GM19397 (cell line): ENCODE results near the gene PLA2G4A.
"Not testable (repeated sequence)": the region's sequence is repeated elsewhere in the genome, so short reads cannot be mapped to it uniquely, and the experiment has no call there.

Experiments used
- ATAC-seq: cut with Tn5 transposase; IDR thresholded peaks from one replicate; pipeline ENCODE4 v1.9.1; 2021; ENCODE audit warnings: mild to moderate bottlenecking, moderate library complexity; ENCODE audit not compliant: unreplicated experiment

PLA2G4A gene

DNA sequence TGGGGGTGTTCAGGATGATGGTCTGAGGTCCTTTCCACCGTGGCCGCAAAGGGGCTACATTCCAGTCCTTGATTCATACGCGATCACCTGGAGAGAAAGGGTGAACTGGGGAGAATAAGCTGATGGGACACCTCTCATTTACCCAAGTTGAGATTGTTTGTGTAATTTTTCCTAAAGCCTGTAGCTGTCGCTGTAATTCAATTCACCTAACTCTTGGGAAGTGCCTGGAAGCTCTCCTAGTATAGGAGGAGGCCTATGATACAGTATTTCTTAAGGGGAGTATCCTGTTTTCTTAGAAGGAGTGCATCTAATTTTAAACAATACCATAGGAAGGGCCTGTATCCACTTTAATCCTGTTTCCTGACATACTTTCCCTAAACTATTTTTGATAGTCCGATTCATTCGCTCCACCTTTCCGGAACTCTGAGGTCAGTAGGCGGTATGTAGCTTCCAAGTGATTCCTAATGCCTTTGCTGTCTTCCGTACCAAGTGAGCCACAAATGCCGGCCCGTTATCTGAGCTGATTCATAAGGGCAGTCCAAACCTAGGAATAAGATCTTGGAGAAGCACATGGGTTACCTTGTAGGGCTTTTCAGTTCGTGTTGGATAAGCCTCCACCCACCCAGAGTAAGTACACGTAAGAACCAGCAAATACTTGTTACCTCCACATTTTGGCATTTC is 88.5 kb downstream of the PLA2G4A start:
- ATAC-seq = not testable (repeated sequence)

DNA sequence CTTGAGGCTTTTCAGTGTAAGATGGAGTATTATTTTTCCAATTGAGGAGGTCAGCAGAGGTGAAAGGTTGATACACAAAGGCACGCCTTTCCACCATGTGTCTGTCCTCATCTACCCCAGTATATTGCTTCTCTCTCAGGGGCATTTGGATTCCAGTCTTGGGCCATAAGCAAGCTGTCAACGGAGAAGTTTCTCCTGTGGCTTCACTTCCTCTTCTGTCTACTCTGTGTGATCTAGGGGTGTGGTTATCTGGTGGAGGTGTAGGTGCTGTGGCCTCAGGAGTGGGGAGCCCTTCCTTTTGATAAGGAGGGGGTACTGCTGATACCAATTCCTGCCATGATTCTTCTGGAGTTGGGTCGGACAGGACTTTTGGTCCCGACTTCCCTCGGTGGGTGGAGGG is 92.6 kb downstream of the PLA2G4A start:
- ATAC-seq = not testable (repeated sequence)

DNA sequence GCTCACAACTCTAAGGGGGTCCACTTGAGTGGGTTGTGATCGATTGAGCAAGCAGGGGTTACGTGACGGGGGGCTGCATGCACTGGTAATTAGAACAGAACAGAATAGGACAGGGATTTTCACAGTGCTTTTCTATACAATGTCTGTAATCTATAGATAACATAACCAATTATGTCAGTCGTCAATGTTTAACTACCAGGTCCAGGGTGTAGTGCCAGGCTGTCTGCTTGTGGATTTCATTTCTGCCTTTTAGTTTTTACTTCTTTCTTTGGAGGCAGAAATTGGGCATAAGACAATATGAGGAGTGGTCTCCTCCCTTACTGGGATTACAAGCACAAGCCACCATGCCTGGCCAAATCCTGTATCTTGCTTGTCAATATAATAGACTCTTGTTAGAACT is 94.1 kb downstream of the PLA2G4A start:
- ATAC-seq = not testable (repeated sequence)

DNA sequence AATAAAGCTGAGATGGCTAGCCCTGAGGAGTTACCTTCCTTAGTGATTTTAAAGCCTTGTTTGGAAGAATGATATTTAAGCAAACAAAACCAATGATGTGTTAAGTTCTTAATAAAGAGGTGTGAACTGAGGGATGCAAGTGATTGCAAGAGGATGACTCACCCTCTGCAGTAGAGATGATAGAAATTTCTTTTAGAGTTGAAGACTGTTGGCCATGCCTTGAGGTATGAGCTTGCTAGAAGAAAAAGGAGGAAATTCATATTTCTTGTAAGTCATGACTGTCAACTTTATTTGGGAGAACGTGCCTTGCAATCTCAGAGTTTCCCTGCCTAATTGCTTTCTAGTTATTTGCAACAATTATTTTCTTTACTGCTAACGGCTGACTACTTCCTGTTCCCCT is 94.7 kb downstream of the PLA2G4A start:
- ATAC-seq = no peak

DNA sequence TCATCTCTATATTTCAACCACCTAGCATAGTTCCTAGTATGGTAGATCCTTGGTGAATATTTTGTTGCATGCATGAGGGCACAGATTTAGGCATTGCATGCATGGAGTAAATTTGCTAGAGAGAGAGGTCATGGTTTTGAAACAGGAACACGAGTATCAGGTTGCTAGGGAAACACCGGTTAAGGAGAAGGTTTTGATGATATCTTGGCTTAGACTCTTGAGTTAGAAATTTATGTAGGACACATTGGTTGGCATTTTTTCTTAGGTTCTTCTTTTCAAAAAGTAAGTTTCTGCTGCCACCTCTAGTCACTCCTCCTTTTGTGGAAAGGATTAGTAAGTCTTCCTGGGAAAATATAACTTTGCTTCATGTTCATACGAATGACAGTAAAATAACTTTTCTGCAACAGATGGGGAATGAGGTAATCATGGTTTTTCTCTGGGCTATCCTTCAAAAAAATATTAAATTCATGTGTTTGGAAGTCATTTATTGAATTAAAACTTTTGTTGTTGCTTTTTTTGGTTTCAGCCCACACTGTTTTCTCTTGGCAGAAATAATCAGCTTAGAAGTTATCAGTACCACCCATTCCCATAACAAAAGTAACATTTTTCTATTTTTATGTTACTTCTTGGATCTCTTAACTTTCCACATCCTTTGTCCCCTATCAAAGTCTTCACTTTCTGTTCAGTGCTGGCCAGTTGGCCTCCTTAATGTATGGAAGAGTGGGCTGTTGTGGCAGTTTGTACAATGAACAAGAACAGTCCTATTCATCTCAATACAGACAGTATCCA is 97.3 kb downstream of the PLA2G4A start:
- ATAC-seq = no peak

DNA sequence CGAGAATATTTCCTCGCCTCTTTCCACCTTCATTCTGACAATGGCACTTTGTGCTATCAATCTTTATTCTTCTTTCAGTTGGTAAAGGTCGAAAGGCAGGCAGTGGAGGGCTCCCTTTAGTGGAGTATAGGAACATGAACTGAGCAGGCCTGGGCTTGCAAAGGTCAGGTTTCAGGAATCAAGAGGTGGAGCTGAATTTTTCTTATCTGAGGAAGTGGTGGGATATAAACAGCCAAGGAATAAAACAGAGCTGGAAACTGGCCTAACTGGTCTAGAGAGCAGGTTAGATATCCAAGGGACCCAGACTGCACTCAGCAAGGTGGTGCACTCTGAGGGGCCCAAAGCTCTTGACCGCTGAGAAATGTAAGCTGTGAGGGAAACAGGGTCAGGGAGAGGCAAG is 99.1 kb downstream of the PLA2G4A start:
- no peak for ATAC-seq

DNA sequence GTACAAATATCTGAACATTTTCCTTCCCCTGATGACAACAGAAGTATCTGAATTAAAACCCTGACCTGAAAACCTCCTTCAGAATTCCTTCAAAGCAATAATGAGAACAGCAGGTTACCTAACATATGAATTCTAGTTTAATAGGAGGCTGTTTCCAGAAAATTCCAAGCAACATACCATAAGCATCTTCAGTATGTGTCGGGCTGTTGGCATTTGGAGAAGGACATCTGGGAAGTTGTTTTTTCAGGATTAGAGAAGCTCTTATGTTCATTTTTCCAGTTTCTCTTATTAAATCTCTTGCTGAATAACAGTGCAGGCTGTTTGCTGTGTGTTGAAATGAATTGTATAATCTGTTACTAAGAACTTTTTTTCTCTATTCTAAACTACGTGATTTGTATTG is 101.5 kb downstream of the PLA2G4A start:
- ATAC-seq = no peak

DNA sequence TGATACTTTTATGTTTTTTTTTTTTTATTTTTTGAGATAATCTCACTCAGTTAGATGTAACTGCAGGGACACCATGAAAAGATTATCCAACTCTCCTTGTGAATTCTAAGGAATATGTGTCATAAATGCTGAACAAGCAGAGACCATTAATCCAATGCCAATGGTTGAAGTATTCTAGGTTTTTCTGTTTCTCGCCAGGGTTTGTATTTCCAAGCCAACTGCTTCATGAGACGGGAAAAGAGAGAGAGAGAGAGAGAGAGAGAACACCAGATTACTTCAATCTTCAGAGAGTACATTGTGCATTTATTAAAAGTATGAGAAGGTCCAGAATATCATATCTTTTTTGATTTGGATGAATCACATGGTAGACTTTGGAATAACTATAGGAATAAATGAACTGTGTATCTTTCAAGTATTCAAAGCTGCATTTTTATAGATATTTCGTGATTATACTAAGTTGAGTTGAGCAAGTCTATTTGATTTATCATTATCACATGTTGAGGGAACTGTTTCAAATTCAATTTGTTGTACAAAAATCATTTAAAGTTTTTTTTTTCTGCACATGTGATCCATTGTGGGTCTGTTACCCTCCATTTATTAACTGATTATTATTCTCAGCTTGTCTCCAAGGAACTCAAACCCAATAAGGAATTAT is 108.4 kb downstream of the PLA2G4A start:
- ATAC-seq = no peak

DNA sequence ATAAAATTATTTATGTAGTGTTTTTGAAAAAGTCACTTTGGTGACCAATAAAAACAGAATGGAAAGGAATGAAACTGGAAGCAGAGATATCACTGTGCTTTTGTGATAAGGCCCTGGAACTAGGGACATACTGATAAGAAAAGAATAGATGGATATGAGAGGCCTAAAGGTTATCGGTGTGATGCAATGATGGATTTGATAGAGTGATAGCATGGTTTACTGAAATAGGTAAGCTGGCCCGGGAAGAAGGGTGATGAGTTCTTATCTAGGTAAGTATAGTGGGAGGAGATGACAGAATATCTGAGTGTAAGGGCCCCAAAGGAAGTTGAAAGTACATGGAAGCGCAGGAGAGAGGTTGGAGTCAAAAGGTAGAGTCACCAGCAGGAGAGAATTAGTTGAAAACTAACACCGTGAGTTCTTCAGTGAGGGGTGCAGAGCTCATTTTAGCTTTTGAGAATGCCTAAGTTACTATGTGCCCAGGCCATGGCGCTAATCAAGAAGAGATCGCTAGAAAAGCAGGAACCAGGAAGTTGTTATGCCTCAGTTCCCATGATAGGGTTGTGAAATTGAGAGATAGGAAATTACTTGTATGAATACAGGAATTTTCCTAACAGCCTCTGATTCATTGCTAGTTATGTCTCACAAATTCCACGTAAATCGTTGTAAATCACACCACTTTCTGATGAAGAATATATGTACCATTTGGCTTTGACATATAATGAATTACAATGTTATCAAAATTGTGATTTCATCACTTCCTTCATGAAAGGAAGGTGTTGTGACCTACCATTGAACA is 115.3 kb downstream of the PLA2G4A start:
- ATAC-seq = no peak

DNA sequence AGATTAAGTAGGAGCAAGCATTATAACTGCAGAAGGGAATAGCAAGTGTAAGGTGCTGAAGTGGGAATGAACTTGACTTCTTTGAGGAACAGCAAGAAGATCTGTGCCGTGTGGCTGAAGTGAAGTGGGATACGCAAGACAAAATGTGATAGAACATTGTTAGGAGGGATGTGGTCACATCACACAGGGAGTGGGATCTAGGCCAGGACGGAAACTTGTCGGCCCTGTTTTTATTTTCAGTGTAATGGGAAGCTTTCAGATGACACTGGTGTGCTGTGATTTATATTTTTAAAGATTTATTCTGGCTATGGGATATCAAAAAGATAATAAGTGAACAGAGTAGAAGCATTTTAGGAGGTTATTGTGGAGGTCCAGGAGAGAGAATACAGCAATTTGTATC is 116.4 kb downstream of the PLA2G4A start:
- ATAC-seq = no peak

DNA sequence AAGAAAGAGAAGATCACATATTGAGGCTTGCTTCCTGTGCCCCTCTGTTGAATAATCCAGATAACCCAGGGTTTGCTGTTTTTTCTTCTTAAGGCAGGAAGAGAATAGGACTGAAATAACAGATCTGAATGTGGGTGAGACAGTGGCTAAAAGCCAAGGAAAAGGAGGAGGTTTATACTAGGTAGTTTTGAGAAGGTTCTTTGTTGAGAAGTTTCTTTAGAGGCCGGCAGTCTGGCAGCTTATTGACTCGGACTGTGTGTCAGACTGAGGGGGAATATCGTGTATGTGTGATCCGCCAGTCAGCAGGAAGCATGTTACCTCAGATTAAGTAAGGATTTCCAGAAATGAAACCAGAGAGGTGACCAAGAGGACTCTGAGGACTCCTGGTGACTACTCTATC is 119.8 kb downstream of the PLA2G4A start:
- ATAC-seq = no peak

DNA sequence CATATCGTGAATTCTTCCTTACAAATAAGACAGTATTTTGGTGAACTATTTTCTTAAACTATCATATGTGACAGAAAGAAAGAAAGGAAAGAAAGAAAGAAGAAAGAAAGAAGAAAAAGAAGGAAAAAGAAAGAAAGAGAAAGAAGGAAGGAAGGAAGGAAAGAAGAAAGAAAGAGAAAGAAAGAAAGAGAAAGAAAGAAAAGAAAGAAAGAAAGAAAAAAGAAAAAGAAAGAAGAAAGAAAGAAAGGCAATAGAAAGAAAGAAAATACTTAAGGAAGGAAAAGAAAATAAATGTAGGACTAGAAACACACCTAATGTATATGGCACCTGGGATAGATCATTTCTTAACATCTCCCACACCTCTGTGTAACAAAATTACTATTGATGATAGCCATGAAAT is 120.4 kb downstream of the PLA2G4A start:
- no peak for ATAC-seq

DNA sequence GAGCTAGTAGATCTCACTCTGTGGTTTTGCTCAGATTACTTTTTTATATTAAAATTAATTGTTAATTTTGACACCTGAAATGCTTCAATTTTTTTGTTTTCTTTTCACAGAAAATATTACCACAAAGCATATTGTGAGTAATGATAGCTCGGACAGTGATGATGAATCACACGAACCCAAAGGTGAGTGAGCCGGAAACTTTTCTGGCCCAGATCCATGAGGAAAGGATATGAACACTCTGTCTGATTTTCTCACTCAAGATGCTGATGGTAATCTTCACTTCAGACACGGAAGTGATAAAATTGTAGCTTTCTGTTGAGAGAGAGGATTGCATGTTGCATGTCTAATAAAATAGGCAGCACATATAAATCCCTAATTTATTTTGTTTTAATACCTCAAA is 121.8 kb downstream of the PLA2G4A start:
- ATAC-seq = no peak

DNA sequence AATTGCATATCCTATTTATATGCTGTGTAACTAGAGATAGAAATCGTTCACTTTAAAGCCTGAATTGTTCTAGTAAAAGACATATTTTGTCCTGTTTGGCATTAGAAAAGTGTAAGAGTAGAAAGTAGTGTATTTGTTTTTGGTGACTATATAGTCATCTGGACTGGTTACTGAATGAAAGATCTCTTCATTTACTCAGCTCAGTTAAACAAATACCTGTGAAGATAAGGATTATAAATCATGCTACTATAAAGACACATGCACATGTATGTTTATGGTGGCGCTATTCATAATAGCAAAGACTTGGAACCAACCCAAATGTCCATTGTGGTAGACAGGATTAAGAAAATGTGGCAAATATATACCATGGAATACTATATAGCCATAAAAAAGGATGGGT is 125.1 kb downstream of the PLA2G4A start:
- no peak for ATAC-seq

DNA sequence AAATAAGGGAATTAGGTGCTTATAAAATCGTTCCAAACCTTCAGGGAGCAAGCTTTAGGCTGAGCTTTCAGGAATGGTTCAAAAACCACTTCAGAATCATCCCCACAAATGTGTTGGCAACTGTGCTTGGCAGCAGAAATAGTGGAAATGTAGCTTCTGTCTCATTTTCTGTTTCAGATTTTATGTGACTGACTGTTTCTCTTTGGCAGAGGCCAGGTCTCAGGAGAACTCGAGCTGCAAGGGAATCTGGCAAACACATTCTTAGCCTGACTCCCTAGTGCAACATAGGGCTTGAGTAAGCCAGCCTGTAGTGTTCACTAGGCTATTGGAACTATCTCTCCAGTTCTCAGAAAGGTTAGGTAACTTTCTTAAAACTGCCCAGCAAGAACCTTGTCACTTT is 128.6 kb downstream of the PLA2G4A start:
- ATAC-seq = no peak

DNA sequence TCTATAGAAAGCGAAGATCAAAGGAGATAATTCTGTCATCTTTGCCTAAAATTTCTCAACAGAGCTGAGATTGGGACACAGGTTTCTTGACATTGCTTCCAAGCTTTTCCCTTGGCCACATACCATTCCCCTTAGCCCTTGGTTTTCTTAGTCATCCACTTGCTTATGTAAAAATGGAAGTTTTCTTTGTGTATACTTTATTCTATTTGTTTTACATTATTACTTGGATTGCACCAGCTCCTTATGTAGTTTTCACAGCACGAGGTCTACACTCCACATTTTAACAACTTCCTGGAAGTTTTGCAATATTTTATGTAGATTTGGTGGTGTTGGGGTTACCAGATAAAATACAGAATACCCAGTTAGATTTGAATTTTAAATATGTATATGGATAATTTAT is 129.8 kb downstream of the PLA2G4A start:
- ATAC-seq = no peak

DNA sequence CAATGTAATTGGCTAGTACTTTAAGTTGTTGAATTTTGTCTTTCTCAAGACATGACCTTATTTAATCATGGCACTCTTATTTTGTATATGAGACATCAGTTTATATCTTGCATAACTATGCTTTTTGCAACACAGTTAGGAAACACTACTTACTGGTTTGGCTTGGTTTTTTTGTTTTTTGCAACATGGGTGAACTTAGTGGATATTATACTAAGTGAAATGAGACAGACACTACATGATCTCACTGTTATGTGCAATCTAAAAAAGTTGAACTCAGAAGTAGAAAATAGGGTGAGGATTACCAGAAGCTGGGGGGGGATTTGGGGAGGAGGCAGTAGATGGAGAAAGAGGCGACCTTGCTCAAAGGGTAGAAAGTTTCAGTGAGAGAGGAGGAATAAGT is 132.1 kb downstream of the PLA2G4A start:
- no peak for ATAC-seq

DNA sequence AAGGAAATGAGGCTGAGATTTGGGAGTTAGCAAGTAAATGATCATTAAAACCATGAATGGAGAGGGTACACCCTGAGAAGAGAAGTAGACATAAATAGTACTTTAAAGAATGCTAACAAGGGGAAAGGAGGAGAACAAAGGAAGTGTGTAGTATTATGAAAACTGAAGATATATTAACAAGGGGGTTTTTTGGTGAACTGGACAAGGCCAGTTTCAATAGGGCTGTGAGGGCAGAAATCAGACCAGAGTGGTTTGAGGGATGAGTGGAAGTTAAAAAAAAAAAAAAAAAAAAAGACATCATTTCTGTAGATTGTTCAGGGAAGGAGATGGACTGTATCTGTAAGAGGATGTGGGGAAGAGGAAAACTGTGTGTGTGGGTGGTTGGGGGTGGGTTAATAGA is 137.1 kb downstream of the PLA2G4A start:
- no peak for ATAC-seq

DNA sequence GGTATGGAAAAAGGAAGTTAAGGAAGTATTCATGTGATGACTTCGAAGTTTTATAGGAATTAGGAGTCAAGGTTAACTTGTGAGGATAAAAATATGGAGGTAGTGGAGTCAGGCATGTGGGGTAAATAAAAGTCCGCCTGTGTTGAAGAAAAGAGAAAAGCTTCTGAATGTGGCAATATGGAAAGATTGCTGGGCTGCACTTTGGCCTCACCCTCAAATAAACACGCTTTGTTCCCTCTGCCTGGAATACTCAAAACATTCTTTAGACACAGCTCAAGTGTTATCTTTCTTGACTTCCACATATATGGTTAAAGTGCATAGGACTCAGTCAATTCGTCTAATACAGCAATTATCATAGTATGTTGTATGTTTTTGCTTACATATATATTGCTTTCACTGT is 137.7 kb downstream of the PLA2G4A start:
- no peak for ATAC-seq

DNA sequence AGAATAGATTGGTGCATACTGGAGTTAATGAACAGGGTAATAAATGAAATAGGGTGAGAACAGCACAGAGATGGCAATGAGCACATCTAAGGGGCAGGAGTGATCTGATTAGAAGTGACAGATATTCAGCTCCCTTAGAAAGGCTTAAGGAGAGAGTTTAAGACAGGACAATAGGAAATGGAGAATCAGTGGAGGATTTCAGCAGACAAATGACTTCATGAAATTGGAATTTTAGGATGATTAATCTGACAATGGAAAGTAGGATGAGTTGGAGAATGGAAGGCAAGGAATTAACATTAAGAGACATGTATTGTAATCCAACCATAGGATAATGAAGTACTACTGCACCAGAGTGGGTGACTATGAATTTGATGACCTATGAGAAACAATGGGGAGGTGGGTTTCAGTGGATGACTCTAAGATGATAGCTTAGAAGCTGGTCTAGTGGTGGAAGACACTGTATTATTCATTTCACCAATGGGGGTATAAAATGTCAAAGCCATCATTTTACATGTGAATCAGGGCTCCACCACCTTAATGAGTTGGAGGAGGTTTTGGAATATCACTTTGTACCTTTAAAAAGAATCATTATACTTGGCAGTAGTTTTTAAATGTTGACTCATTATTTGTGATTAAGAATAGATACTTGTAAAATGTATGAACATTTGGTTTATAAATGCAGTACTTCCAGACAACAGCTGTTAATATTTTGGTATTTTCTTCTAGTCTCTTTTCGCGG is 139.1 kb downstream of the PLA2G4A start:
- no peak for ATAC-seq

DNA sequence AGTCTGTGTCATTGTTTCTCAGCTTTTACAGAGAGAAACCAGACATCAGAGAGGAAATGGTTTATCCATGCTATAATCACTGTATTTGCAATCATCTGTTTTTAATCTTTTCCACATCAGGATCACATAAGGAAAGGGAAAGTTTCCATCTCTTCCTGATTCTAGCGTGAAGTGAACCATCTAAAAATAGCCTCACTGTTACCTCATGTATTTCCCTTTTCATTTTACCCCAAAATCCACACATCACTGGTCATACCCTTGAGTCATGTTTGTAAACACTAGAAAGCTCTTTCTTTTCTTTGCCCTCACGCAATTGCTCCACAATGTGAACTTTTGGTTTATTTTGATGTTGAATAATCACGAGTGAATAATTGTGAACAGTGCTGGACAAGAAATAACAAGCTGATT is 146.0 kb downstream of the PLA2G4A start:
- ATAC-seq = no peak
